ENCODE results near the gene KIF6.
"Not testable (repeated sequence)": the region's sequence is repeated elsewhere in the genome, so short reads cannot be mapped to it uniquely, and the experiment has no call there.

The KIF6 gene, protein sequence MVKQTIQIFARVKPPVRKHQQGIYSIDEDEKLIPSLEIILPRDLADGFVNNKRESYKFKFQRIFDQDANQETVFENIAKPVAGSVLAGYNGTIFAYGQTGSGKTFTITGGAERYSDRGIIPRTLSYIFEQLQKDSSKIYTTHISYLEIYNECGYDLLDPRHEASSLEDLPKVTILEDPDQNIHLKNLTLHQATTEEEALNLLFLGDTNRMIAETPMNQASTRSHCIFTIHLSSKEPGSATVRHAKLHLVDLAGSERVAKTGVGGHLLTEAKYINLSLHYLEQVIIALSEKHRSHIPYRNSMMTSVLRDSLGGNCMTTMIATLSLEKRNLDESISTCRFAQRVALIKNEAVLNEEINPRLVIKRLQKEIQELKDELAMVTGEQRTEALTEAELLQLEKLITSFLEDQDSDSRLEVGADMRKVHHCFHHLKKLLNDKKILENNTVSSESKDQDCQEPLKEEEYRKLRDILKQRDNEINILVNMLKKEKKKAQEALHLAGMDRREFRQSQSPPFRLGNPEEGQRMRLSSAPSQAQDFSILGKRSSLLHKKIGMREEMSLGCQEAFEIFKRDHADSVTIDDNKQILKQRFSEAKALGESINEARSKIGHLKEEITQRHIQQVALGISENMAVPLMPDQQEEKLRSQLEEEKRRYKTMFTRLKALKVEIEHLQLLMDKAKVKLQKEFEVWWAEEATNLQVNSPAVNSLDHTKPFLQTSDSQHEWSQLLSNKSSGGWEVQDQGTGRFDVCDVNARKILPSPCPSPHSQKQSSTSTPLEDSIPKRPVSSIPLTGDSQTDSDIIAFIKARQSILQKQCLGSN

DNA sequence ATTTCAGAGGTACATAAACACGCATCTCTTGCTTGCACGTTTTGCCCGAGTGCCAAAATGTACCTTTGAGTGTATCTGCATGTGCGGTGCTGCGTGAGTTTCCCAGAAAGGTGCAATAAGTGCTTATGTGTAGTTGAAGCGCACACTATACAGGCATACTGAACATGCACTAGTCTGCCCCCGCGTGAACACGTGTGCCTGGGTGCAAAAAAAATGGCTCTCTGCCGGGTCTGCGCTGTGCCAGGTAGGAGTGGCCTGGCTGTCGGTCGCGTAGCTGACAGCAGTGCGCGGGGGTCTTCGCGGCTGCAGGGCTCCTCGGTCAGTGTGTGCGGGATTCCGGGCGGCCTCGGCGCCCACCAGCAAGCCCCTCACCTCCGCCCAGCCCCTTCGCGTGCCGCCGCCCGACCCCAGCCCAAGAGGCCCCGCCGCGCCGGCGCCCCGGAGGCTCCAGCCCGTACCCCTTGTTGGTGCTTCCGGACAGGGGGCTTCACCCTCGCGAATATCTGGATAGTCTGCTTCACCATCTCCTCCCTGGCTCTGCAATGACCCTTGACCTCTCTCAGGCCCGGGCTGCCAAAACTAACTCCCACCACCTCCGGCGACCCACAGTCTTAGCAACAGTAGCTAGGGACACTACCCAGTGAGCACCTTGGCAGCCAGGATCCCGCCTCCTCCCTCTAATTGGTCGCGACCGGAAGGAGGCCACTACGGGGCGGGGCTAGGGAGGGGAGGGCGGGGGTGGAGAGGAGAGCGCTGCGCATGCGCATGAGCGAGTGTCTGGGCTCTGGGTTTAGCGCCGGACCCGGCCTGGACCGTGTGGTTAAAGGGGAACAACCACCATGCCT lies at the start of gene KIF6:
Gene KIF6 (minus strand): TSS at position 622 of the 845 bp plus-strand sequence. CDS start 98 bp downstream, at position 524.
- peak; percentile 99 for ATAC-seq
- peak; percentile 83 for DNase-seq

DNA sequence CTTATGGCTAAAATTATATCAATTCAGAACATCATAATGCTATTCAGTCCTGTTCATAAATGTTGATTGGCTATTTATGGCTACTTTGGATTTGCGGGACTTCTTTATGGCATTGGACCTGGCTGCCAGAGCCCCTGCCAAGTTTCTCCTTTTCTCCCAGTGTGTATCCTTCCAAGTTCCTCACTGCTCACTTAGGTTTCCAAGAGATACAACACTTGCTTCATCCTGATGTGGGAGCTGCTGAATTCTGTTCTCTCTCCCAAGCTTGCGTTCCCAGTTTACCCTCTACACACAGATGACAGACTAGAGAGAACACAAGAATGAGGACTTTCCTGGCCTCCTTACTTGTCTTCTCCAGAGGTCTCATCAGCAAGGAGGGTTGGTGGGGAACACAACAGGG lies 48.6 kb upstream of the KIF6 start:
- DNase-seq: no peak

DNA sequence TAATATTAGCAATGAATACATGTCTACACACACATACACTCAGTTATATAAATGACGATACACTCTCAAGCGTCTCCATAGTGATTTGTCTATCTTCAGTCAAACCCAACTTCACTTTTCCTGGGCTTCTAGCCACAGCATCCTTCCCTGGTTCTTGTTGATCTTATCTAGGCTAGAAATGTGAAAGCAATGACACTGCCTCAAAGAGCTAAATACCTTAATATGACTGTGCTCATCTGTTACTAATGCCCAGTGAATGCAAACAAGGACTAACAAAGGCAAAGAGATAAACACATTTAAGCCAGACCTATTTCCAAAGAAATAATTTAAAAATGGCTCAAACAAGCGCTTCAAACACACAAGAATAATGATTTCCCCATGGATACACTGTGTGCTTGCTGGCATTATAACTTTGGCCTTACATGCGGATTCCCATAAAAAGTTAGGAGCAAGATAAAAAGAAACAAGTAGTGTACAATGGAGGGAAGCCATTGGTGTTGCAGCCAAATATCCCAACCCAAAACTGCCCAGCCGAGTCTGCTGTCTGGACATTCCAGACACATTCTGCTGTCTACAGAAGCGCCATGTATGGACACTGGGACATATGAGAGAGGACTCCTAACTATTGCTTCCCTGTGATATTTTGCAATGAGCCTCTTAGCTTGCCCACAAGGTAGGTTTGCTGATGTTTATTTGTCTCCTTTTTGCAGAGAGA lies 47.5 kb upstream of the KIF6 start:
- no peak for DNase-seq
- ATAC-seq: no peak

More for the DNA sequence above, 48.6 kb upstream of the KIF6 start:
- ATAC-seq: no peak

DNA sequence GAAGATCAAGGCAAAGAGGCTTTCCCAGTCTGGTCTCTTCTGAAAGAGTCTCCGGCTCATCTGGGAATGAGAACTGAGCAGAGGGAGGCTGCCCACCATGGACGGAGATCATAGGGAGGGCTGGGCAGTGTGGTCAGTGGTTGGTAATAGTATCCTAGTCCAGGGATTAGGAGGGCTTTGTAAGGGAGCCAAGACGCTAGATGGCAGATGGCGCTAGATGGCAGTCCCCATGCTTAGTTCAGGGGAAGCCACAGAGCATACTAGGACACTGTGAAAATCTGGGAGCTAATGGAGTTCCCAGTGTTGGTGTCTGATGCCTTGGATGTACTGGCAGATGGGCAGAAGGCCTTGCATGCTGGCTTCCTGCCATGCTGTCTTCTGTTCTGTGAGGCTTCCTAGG lies 45.2 kb upstream of the KIF6 start:
- ATAC-seq (no peak), DNase-seq (no peak)

DNA sequence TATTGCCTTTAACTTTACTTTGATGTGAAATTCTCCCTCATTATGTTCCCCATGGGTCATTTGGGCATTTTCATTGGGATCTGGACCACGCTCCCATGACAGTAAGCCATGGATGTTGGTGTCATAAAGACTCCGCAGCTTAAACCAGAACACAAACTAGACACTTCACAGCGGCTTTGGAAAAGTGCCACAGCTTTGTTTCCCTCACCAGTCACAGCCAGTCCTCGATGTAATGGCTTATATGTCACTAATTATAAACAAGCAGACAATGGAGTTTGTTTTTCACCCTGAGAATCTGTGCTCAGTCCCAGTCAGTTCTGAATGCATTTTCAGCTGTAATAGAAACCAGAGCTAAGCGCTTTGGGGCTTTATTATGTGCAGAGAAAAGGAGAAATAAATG lies 43.8 kb upstream of the KIF6 start:
- ATAC-seq (no peak), DNase-seq (no peak)

DNA sequence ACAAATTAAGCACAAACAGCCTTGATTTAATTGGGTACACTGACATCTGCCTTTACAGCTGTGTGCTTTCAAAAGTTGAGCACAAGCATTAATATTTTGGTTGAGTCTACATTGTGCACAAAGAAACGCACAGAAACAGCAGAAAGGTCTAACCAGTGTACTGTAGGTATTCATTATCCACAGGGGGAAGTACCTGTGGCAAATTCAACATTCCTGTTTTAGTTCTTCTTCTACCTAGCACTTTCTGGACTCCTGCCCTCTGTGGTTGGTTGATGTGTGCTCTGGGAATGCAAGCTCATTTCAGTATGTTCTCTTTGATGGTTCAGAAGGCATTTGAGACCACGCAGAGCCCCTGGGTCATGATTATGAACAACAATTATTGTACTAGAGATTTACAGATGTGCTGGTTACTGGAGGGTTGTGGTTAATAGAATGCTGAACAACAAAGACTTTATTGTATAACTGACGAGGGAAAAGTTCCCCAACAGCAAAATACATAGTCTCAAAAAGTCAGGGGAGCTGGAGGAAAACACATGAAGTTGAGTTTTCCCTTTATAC lies 40.4 kb upstream of the KIF6 start:
- ATAC-seq: no peak
- DNase-seq: no peak

DNA sequence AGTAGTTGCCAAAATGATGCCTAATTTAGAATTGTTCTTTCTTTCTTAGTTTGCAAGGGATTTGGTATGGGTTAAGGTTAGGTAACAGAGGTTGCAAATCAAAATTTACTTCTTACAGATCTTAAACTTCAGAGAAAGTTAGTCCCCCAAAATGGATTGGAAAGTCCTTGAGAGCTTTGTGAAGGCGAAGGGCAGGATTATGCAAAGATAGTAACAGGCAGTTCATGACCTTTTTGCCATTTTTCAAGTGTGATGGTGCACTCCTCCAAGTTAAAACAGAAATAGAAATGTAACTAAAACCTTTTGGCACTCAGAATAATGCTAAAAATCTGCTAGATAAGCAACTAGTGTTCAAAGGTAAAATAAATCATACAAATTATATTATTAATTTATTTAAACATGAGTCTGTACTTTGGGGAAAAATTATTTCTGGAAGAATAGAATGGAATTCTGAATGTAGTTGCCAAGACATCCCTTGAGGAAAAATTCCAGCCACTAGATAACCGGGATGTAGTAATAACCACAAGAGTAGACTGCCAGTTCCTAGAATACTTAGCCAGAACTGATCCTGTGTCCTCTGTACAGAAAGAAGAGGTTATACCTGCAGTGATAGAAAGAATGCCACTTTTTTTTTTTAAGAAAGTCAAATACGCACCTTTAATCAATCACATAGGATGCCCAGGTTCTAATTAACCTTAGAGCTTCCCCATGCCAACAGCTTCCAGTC lies 35.2 kb upstream of the KIF6 start:
- ATAC-seq (no peak), DNase-seq (no peak)

DNA sequence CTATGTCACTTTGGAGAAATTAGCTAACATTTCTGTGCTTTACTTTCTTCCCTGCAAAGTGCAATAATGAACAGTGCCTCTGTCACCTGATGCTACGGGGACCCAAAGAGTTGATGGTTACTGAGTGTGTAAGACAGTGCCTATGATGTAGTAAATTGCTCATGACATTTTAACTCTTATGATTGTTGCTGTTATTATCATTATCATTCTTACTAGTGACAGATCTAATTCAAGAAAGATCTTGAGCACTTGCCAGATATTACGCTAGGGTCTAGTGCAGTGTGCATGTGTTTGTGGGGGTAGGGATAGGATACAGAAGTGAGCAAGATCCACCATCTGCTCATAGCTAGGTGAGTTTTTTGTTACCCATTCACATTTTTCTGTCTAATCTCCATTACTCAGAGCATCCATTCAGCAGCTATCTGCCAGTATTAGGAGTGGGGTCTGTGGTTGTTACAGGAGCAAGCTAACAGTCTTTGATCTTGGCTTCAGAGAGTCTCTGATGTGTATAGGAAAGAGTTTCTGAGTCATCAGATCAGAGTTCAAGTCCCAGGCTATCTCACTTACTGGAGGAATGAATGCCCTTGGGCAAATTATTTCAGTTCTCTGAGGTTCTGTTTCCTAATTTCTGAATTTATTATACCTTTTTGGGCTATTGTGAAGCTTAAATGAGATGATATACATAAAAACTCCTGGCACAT lies 33.8 kb upstream of the KIF6 start:
- DNase-seq: no peak
- no peak for ATAC-seq

DNA sequence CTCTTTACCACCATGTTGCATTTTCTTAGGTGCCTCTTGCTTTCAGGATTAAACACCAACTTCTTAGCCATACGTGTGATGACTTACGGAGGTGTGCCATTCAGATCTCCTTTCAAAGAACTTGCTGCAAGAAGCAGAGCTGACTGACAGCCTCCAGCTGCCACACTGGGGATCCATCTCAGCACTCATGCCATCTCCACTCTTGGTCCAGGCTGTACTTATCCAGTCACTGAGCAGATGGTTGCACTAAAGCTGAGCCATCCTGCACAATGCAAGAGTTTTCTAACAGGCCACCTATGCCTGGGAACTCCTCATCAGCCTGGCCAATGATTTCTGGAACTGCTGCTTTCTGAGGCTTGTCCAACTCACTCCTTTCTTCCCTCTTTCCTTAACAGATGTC lies 31.4 kb upstream of the KIF6 start:
- ATAC-seq (no peak), DNase-seq (no peak)

DNA sequence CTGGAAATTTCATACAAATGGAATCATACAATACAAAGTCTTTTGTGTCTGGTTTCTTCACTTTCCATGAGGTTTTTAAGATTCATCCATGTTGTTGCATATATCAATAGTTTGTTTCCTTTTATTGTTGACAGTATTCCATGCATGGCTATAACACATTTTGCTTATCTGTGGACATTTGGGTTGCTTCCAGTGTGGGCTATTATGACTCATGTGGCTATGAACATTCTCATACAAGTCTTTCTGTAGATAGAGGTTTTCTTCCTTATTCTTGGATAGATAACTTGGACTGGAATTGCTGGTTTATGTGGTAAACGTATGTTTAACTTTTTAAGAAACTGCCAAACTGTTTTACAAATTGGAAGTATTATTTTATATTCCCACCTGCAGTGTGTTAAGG lies 30.0 kb upstream of the KIF6 start:
- DNase-seq (no peak), ATAC-seq (no peak)

DNA sequence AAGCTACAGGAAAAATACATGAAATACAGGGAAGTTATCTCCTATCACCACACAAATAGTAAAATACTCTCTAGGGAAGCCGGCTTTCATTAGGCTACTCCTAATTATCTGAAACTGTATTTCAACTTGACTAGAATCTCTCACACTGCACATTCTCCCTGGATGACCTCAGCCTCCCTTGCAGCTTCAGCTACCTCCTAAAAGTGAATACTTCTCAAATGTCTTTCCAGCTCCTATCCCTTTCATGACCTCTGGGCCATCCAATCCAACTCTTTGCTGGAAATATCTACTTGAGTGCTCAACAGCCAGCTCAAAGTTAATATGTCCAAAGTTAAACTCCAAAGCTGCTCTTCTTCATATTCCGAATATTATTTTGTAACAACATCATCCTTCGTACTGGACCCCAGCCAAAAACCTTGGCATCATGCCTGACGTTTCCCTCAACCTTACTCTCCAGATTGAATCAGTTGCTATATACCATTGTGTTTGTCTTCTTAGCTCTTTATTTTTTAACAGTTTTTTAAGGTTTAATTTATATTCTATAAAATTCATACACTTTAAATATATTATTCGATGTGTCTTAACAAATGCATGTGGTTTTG lies 29.4 kb upstream of the KIF6 start:
- DNase-seq: no peak

DNA sequence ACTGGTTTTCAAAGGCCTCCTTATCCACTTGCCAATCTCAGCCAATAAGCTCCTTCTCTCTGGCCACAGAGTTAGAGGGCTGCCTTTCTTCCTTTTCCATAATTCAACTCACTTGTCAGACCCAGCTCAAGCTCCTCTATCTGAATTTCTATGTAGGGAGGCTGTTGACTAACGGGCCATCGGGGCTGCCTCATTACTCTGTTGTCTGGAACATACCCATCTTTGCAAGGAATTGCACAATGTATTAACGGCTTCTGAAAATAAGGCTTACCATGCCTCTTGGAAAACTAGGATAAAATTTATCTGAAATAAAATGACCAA lies 28.5 kb upstream of the KIF6 start:
- DNase-seq (no peak), ATAC-seq (no peak)

More for the DNA sequence above, 29.4 kb upstream of the KIF6 start:
- ATAC-seq: no peak

DNA sequence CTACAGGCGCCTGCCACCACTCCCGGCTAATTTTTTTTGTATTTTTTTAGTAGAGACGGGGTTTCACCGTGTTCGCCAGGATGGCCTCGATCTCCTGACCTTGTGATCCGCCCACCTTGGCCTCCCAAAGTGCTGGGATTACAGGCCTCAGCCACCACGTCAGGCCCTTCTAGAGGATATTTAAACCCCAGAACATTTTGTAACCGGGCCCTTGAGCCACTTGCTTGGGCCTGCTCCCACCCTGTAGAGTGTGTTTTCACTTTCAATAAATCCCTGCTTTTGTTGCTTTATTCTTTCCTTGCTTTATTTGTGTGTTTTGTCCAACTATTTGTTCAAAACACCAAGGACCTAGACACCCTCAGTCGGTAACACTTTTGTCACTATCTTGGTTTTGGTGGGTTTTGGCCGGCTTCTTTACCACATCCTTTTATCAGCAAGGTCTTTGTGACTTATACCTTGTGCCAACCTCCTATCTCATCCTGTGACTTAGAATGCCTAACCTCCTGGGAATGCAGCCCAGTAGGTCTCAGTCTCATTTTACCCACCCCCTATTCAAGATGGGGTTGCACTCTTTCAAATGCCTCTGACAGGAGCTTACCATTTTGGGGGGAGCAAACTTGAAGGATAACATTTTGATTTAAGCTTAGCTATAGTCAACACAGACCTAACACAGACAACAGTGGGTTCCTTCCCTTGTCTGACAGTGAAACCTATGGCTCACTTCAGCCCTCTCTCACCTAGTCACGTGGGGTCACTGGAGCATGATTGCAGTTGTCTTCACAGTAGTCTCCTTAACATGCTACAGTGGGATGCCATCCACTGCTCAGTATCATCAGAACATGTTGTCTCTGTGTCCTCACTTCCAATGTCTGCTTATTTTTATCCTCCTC lies 27.9 kb upstream of the KIF6 start:
- DNase-seq: no peak
- no peak for ATAC-seq

DNA sequence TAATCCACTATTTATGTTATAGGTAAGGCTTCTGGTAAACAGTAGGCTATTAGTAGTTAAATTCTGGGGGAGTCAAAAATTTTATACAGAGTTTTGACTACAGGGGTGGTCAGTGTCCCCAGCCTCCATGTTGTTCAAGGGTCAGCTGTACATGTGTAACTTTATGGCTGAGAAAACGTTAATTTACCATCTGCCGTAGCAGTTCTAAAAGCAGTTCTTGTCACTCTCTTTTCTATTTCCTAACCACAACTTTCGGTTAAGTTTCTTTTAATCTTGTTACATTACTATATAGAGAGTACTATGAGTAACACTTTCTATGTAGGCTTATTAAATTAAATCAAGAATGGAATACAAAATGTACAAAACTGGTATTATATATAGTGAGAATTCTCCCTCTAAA lies 21.6 kb upstream of the KIF6 start:
- ATAC-seq (no peak), DNase-seq (no peak)

DNA sequence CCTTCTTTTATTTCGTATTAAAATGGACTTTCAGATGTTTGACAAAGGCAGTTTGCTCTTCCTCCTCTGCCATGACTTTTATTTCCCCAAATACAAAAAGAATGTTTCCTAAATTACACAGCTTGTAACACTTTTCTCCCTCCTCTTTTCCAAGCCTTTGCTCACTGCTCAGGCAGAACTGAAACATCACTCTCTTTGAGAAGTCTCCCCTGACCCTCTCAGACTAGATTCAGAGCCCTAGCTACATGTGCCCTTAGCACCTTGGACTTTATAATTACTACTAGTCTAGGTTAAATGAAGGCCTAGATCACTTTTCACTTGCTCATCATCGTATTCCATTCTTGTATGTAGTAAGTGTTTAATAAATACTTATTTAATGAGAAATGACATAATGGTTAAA lies 8.5 kb upstream of the KIF6 start:
- ATAC-seq: no peak
- no peak for DNase-seq

DNA sequence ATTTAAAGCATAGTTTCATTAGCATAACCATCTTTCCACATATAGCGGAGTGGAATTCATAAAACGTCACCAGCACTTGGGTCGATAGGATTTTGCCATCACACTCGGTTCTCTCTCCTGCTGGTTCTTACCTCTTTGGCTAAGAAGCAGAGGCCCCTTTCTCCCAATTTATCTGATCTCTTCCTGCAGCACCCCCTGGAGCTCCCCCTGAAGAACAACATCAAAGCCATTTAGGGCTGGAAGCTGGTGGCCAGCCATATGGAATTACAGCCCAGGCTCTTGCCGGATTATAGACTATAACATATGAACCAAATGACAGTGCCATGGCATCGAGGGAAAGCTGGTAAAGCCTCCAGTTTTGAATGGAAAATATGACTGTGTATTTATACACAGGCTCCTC lies 6.4 kb upstream of the KIF6 start:
- ATAC-seq (no peak), DNase-seq (no peak)

DNA sequence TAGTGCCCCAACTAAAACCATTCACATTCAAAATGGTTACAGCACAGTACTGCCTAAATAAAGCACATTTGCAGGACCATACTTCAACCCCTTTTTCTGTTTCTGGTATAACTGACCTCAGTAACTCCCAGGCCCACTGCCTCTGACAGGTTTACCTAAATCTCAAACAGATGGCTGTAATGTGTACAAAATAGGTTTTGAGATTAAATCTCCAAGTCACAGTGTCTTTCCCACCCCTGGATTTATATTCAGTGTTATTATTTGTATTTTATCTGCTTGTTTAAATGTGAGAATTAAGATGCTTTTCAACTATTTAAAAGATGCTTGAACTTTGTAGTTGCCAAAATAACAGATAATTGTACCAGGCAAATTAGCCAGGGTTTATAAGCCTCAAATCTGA lies 4.7 kb upstream of the KIF6 start:
- no peak for DNase-seq
- no peak for ATAC-seq

DNA sequence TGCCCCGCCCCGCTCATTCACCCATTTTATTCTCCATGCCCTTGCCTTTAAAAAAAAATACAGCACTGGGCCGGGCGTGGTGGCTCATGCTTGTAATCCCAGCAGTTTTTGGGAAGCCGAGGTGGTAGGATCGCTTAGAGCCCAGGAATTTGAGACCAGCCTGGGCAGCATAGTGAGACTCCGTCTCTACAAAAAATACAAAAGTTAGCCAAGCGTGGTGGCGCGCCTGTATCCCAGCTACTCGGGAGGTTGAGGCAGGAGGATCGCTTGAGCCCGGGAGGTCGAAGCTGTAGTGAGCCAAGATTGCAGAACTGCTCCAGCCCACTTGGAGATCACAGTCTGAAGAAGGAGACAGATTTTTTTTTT lies 407 bp upstream of the KIF6 start:
- ATAC-seq (no peak), DNase-seq (no peak)

DNA sequence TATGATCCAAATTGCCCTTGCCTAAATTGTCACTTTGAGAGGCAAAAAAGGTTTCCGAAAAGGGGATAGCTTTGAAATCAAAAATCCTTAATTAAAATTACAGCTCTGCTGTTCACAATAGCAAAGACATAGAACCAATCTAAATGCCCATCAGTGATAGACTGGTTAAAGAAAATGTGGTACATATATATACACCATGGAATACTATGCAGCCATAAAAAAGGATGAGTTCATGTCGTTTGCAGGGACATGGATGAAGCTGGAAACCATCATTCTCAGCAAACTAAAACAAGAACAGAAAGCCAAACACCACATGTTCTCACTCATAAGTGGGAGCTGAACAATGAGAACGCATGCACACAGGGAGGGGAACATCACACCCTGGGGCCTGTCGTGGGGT lies 1.9 kb downstream of the KIF6 start:
- DNase-seq, ATAC-seq: not testable (repeated sequence)
